Measurements from ENCODE around the gene SLC12A8.

DNA sequence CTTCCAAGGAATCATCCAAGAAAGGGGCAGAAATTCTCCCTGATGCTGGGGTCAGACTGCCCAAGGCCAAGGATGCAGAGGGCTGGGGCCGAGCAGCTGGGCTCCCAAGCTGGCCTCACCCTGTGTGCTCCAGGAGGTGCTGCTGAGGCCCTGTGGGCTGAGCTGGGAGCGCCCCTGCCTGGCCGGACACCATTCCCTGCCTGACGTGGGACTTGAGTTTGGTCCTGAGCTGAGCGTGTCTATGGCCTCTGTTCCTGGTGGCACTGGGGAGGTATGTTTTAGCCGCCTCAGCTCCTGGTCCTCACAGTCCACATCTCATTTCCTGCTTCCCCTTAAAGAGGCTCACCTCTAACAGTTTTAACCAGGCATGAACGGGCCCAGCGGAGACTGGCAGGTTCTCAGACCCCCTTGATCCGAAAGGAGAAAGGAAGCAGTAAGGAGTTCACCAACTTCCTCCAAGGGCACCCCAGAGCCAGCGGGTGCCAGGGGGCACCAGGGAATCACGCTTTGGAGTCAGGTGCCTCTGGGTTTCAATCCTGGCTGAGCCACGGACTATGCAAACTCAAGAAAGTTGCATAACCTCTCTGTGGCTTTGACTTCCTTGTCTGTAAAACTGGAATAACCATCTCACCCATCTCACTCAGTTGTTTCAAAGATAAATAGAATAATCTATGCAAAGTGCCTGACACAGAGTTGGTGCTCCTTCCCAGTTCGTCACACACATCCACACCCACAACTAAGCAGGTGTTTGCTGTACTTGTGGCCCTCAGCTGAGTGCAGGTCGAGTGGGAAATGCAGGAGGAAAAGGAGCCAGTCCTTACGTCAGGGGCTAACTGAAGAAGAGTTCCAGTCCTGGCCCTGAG lies 48.6 kb downstream of the SLC12A8 start:
- TF ChIP-seq CTCF (conservative IDR thresholded peaks at IDR 0.05): no peak
- no peak for TF ChIP-seq ZFX (IDR thresholded peaks at IDR 0.05)

Measured in C4-2B (cell line).